Stimulated activated CD4-positive, alpha-beta T cell treated with anti-CD3 and anti-CD28 coated beads, Interleukin-15, amount 100 ng/mL, for 24 hours (primary cell): Measurements from ENCODE around the gene HNRNPC.
"Not testable (repeated sequence)": the region's sequence is repeated elsewhere in the genome, so short reads cannot be mapped to it uniquely, and the experiment has no call there.

Experiments used
- DNase-seq: peaks from one replicate; pipeline ENCODE4 v3.0.0-alpha.2; 2020

HNRNPC gene

GRCh38 chr14:21269252-21270046 lies at the start of gene HNRNPC:
HNRNPC (minus strand) TSS chr14:21269442; CDS start chr14:21234193, 35,249 bp downstream.
- DNase-seq, result peak; percentile 100

- no peak for DNase-seq
Measured at GRCh38 chr14:21317398-21317797, 48.2 kb upstream of the HNRNPC start.

- DNase-seq, result no peak
Measured at GRCh38 chr14:21313512-21313911, 44.3 kb upstream of the HNRNPC start.

- no peak for DNase-seq
Measured at GRCh38 chr14:21311614-21312013, 42.4 kb upstream of the HNRNPC start.

GRCh38 chr14:21309956-21310355 lies 40.7 kb upstream of the HNRNPC start:
- DNase-seq, result no peak

GRCh38 chr14:21309238-21309636 lies 40.0 kb upstream of the HNRNPC start:
- peak; percentile 4 for DNase-seq

- peak; percentile 88 for DNase-seq
Measured at GRCh38 chr14:21308479-21309237, 39.4 kb upstream of the HNRNPC start.

GRCh38 chr14:21308132-21308478 lies 38.9 kb upstream of the HNRNPC start:
- no peak for DNase-seq

GRCh38 chr14:21307637-21308036 lies 38.4 kb upstream of the HNRNPC start:
- no peak for DNase-seq

- not testable (repeated sequence) for DNase-seq
Measured at GRCh38 chr14:21302836-21303140, 33.5 kb upstream of the HNRNPC start.

- no peak for DNase-seq
Measured at GRCh38 chr14:21302013-21302835, 33.0 kb upstream of the HNRNPC start.

GRCh38 chr14:21300892-21301291 lies 31.6 kb upstream of the HNRNPC start:
- DNase-seq, result peak; percentile 47

GRCh38 chr14:21299562-21300130 lies 30.4 kb upstream of the HNRNPC start:
- DNase-seq, result no peak

- DNase-seq, result no peak
Measured at GRCh38 chr14:21298358-21298757, 29.1 kb upstream of the HNRNPC start.

- DNase-seq, result not testable (repeated sequence)
Measured at GRCh38 chr14:21294026-21294425, 24.8 kb upstream of the HNRNPC start.

GRCh38 chr14:21287168-21287567 lies 17.9 kb upstream of the HNRNPC start:
- DNase-seq, result no peak

GRCh38 chr14:21286516-21286915 lies 17.3 kb upstream of the HNRNPC start:
- DNase-seq, result not testable (repeated sequence)

GRCh38 chr14:21281917-21282316 lies 12.7 kb upstream of the HNRNPC start:
- DNase-seq, result not testable (repeated sequence)

- no peak for DNase-seq
Measured at GRCh38 chr14:21279783-21280182, 10.5 kb upstream of the HNRNPC start, which contains the start of gene RPGRIP1. RPGRIP1 (plus strand) TSS chr14:21280083; CDS start chr14:21287977, 7,894 bp downstream.

- DNase-seq, result no peak
Measured at GRCh38 chr14:21278632-21279031, 9.4 kb upstream of the HNRNPC start.

- no peak for DNase-seq
Measured at GRCh38 chr14:21275261-21275858, 6.1 kb upstream of the HNRNPC start.

- not testable (repeated sequence) for DNase-seq
Measured at GRCh38 chr14:21272661-21273060, 3.4 kb upstream of the HNRNPC start.
